Right renal pelvis (tissue), 4 donors: Measurements from ENCODE around the gene NEK11. TPM values are rescaled to one million over a fixed set of nuclear protein-coding genes. Genes with fewer than 3 reads are reported as not detected.
"Not testable (repeated sequence)": the region's sequence is repeated elsewhere in the genome, so short reads cannot be mapped to it uniquely, and the experiment has no call there.

ENCODE experiments used
- DNase-seq, 4 donors: peaks; one replicate each; pipeline ENCODE4 v3.0.0-alpha.2; 2013; ENCODE audit warnings: low read depth in 4 of 4, low spot score in 3 of 4, missing footprints in 1 of 4
- polyA plus RNA-seq, 4 donors: library from polyadenylated mRNA; unstranded; fragments of 120-200 nt; gene quantifications; one replicate each; pipeline ENCODE4 v1.2.1, GENCODE V29; 2013; ENCODE audit not compliant: insufficient read length in 4 of 4

The NEK11 gene
- polyA plus RNA-seq, 4 donors: 17.1 to 23.7 (median 20.8) TPM

- no peak for DNase-seq
Measured at GRCh38 chr3:131282967-131283366, 256.3 kb downstream of the NEK11 start.

DNA sequence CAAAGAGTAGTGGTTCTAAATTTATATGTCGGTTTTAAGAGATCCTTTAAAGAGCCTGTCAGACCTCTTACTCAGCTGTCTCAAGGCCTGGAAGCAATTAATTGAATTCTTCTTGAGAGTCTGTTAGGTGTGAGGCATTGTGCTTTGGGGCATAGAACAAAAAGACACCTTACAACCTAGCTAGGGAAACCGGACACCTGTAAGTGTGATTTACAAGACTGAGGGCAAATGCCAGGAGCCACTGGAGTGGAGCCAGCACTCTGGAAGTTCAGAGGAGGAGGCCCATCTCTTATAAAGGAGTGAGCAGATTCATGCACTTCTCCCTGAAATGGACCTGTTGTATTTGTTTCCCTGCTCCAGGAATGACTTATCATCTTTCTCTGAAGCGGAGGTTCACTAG is 257.2 kb downstream of the NEK11 start:
- peak; percentile 20 to 55 (median 40) for DNase-seq

- no peak for DNase-seq
Measured at GRCh38 chr3:131284302-131284701, 257.6 kb downstream of the NEK11 start.

- no peak for DNase-seq
Measured at GRCh38 chr3:131285456-131285855, 258.8 kb downstream of the NEK11 start.

DNA sequence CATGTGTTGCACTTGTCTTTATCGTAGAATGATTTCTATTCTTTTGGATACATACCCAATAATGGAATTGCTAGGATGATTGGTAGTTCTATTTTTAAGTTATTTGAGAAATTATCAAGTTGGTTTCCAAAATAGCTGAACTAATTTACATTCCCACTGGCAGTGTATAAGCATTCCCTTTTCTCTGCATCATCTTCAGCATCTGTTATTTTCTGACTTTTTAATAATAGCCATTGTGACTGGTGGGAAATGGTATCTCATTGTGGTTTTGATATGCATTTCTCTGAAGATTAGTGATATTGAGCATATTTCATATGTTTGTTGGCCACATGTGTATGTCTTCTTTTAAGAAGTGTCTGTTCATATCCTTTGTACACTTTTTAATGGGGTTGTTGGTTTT is 273.2 kb downstream of the NEK11 start:
- no peak for DNase-seq

GRCh38 chr3:131303848-131304247 is 277.2 kb downstream of the NEK11 start:
- no peak for DNase-seq

- no peak for DNase-seq
Measured at GRCh38 chr3:131304890-131305289, 278.2 kb downstream of the NEK11 start.

DNA sequence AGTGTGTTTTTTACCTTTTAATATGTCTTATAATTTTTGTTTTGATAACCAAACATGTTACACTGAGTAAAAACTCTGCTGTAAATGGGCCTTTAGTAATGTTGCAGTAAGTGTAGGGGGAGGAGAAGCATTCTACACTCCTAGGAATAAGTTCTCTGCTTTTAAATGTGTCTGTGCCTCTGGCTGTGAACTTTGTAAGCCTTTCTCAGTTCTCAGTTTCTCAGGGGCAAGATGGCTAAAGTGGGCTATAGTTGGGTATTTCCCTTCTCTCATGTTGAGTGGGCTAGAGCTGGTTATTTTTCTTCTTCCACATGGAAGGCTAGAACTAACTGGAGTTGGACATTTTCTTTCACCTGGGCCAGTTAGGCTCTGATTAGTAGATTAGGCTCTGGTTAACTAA is 279.6 kb downstream of the NEK11 start:
- DNase-seq: no peak

- DNase-seq: no peak
Measured at GRCh38 chr3:131314318-131314717, 287.6 kb downstream of the NEK11 start.

GRCh38 chr3:131315162-131315561 is 288.5 kb downstream of the NEK11 start:
- DNase-seq: no peak

GRCh38 chr3:131317667-131318066 is 291.0 kb downstream of the NEK11 start:
- DNase-seq: no peak

GRCh38 chr3:131323014-131323413 is 296.3 kb downstream of the NEK11 start:
- DNase-seq: no peak

DNA sequence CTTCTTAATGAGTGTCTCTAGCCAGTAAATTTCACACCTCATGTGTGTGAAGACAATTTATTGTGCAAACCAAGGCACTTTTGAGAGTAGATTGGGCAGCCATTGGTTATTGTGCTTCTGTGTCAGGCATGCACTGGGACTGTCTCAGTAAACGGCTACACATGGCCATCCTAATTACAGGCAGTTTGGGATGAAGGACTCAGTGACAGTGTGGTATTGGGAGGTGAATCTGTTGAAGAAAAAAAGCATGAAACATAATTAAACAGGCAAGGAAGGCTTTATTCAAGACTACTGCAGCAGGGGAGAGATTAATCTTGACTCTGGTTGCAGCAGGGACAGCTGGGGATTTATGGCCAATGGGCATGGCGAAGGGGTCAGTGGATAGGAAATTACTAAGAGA is 297.1 kb downstream of the NEK11 start:
- DNase-seq: no peak

DNA sequence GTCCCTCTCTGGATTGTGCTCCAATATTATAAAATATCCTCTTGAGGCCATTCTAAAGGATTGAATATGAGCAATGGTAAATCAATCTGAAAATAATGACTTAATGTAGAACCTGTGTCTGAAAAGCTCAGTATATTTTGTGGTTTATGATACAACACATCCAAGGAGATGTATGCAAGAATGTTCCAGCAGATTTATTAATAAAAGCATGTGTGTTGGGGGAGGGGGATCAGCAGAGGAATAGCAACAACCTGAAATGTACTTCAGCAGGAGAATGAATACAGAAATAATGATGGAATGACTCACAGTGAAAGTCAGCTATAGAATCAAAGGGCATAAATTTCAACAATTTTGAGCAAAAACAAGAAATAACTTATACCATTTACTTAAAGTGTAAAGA is 298.2 kb downstream of the NEK11 start:
- no peak for DNase-seq

DNA sequence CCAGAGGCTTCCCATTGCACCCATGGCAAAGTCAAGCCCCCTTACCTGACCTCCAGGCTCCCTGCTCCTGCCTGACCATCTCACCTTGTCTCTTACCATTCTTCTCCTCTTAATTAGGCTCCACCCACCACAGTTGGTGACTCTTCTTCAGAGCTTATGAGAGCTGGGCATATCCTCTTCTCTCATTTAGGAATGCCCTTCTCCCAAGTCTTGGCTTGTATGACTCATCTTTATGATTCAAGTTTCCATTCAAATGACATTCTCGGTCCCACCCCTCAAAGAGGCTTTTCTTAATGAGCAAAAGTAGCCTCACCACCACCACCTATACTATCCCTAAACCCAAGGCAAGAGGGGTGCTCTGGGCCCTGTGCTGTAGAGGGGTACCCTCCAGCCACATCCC is 299.6 kb downstream of the NEK11 start:
- no peak for DNase-seq

DNA sequence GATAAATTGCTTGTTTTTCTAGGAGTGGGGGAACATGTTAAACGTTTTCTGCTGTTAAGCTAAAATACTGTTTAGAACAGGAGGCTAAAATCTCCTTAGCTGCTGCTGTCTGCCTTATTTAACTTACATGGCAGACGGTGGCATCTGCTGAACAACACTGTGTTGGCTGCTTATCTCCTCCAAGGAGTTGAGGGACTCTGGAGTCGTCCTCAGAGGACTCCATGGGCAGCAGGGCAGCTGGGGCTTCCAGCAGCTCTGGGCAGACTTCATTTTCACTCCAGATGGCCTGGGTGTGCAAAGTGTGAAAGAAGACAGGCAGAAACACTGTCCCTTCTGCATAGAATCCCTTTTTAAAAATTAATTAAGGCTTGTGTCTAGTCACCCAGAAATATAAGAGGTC is 302.0 kb downstream of the NEK11 start:
- no peak for DNase-seq

DNA sequence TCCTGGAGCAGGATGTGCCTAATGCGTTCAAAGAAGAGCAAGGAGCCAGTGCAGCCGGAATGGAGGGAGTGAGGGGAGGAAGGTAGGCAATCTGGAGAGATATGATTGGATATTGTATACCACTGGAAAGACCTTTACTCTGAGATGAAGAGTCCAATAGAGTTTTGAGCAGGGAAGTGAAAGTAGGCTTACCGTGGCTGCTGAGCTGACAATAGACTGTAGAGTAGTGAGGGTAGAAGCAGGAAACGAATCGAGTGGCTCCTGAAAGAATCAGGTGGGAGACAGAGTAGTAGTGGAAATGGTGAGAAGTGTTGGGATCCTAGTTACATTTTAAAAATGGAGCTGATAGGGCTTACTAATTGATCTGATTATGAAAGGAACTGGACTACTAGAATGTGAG is 303.1 kb downstream of the NEK11 start:
- no peak for DNase-seq

DNA sequence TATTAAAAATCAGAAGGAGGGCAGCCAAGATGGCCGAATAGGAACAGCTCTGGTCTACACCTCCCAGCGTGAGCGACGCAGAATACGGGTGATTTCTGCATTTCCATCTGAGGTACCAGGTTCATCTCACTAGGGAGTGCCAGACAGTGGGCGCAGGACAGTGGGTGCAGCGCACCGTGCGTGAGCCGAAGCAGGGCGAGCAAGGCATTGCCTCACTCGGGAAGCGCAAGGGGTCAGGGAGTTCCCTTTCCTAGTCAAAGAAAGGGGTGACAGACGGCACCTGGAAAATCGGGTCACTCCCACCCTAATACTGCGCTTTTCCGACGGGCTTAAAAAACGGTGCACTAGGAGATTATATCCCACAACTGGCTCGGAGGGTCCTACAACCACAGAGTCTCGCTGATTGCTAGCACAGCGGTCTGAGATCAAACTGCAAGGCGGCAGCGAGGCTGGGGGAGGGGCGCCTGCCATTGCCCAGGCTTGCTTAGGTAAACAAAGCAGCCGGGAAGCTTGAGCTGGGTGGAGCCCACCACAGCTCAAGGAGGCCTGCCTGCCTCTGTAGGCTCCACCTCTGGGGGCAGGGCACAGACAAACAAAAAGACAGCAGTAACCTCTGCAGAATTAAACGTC is 304.9 kb downstream of the NEK11 start:
- not testable (repeated sequence) for DNase-seq

DNA sequence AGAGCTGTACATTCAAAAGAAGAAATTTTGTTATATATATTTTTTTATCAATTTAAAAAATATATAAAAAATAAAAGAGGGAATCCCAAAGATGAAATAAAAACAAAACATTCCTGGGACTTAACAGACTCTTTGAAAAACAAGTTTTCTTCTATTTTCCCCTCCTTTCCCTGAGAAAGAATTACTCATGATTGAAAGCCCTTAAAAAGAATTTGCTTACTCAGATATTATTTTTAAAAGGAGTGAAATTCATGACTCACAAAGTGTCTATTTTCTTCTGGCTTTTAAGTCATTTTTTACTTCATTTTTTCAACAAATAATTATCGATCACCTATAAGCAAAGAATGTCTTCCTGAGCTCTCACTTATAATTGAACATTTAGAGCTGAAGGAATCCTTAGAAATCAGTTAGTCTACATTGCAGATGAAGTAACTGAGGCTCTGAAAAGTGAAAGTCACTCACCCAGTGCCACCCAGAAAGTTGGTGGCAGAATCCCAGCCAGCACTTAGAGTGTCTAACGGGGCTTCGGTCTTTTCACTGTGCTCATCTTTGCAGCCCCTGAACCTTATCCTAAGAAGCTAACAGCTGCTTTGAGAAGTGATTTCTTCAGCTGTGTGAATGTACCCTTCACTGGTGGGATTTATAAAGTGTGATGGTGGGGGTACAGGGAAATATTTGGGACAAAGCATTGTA is 312.4 kb downstream of the NEK11 start:
- no peak for DNase-seq

DNA sequence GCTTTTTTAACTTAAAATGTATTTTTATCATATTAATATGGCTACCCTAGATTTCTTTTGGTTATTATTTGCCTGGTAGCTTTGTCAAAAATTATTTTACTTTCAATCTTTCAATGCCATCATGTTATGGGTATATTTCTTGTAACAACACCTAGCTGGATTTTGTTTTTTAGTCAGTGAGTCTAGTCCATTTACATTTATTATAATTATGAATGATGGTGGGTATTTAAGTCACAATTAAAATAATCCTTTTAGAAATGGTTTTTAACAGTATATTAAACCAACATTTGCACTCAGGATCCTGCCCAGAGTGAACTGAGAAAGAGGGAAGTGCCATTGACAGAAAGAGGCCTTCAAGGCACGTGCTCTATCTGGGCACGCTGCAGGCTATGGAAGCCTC is 315.1 kb downstream of the NEK11 start:
- no peak for DNase-seq

- DNase-seq: no peak
Measured at GRCh38 chr3:131348911-131349310, 322.2 kb downstream of the NEK11 start.

GRCh38 chr3:131349454-131349853 is 322.8 kb downstream of the NEK11 start:
- no peak for DNase-seq

DNA sequence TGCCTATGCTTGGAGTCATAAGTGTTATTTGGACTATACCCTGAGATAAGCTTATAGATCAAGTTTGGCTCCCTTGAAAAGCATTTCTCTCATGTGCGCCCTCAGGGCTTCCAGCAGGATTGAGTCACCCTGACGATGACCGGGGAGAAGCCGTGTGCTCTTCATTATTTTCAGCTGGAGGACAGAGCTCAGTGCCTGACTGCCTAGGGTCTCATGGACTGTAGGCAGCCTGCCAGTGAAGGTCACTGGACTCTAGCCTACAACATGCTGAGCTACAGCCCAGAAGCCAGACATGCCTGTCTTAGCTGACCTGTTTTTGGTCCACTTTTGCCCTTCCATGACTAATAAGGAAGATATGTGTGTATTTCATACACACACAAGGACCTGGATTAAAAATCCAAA is 323.3 kb downstream of the NEK11 start:
- DNase-seq: no peak
